Esophagus mucosa (tissue), 1 donor: ENCODE measurements around the gene PRKACA. TPM values are rescaled to one million over a fixed set of nuclear protein-coding genes. Genes with fewer than 3 reads are reported as not detected.

ENCODE experiments used
- ATAC-seq: fragments of 200-7000 bp; cut with Tn5 transposase; one replicate; pipeline ENCODE4 v1.9.1; 2020
- total RNA-seq: library from RNA; stranded (reverse); gene quantifications from one replicate; pipeline ENCODE4 v1.2.4, GENCODE V29; 2023
- donor health status: DM: yes; HTN: yes; CAD: no.

The PRKACA gene
- total RNA-seq: 45.2 TPM

- peak; percentile 95 for ATAC-seq
These were observed at the start of gene PRKACA for GRCh38 chr19:14117668-14118164. TSS of gene PRKACA (minus strand) at chr19:14117762. CDS start at chr19:14117547, 215 bp downstream.

GRCh38 chr19:14166999-14167575 is 49.5 kb upstream of the PRKACA start:
- no peak for ATAC-seq

DNA sequence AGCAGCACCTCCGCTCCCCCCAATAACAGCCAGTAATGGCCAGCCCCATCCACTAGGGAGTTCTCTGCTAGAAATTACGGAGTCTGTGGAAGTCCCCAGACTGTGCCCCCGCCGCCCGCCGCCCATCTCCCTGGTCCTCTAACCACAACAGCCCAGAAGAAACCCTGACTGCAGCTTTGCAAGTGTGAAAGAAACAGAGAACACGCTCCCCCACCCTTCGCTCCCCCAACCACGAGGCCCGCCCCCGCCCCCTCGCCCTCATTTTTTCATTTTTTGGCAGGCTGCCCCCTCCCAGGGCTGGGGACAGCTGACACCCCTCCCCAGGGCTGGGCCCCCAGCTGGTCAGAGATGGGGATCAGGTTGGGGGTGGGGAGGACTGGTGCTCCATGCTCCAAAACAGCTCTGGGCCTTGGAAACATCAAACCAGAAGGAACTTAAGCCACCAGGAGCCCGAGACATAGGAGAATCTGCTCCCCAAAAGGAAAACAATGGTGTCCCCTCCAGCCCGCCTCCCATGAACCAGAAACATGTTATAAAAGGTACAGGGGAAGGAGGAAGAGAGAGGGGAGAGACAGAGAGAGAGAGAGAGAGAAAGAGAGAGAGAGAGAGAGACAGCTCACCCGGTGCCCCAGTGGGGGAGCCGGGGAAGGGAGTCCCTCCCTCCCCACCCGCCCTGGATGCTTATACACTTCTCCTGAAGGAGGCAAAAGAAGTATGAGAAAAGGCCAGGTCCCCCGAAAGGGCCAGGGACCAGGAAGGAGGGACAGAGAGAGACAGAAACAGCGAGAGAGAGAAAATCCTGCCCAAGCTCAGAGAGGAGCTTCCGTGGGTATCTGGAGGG is 48.6 kb upstream of the PRKACA start:
- no peak for ATAC-seq

- no peak for ATAC-seq
These were observed 47.3 kb upstream of the PRKACA start for GRCh38 chr19:14164724-14165493.

GRCh38 chr19:14164082-14164481 is 46.5 kb upstream of the PRKACA start:
- no peak for ATAC-seq

GRCh38 chr19:14162871-14163297 is 45.3 kb upstream of the PRKACA start:
- no peak for ATAC-seq

GRCh38 chr19:14161305-14161704 is 43.7 kb upstream of the PRKACA start:
- no peak for ATAC-seq

DNA sequence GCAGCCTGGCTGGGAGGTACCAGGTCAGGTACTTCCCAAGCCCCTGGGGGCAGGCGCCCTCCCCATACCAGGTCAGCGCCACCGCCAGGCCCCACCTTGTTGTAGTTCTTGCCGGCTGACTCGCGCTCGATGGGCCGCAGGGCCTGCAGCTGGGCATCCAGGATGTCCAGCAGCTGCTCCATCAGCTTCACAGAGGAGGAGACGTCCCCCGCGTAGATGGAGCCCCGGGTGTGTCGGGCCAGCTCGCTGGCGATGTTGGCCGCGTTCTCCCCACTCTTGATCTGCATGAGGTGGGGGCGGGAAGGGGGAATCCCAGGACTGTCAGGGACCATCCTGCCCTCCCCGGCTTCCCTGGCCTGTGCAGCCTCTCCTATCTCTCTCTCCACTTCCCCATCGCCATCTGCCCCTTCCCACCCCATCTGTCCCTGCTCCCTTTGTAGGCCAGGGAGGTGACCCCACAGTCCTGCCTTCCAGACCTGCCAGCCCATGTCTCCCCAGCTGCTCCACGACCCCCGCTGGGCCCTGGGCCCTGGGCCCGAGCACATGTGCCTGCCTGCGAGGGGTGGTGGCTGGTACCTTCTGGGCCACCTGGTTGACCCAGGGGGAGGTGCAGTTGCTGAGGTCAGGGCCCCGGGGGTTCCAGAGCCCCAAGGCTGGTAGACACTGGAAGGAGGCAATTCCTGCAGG is 42.6 kb upstream of the PRKACA start:
- no peak for ATAC-seq

- no peak for ATAC-seq
These were observed 41.5 kb upstream of the PRKACA start for GRCh38 chr19:14159059-14159458.

DNA sequence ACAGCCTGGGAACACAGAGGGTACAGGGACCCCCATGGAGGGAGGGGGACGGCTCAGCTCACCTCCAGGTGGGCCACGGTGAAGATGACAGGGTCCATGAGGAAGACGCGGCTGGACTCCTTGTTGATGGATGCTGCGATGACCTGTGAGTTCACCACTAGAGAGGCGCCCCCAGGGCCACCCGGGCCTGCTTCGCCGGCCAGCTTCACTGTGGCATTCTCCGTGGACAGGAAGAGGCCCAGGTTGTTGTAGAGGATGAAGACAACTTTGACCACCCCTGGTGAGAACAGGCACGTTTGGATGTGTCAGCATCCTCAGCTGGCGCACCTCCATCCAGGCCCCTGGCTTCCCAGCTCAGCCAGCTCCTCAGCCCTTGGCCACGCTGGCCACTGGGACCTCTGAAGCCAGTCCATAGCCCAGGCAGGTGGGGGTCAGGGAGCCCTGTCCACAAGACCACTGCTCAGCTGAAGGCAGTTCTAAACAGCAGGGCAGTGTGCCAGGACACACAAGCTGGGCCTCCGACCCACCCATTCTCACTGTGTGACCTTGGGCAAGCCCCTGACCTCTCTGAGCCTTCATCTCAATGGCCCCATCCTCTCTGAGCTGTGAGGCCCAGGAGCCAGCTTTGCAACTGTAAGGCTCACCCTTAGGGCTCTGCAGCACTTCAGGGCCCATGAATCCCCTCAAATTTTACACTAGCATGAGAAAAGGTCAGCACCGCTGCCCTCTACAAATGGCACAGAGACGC is 40.9 kb upstream of the PRKACA start:
- ATAC-seq: no peak

GRCh38 chr19:14156971-14157717 is 39.6 kb upstream of the PRKACA start:
- ATAC-seq: no peak

GRCh38 chr19:14156122-14156521 is 38.6 kb upstream of the PRKACA start:
- no peak for ATAC-seq

- ATAC-seq: no peak
These were observed 37.8 kb upstream of the PRKACA start for GRCh38 chr19:14155371-14155770.

DNA sequence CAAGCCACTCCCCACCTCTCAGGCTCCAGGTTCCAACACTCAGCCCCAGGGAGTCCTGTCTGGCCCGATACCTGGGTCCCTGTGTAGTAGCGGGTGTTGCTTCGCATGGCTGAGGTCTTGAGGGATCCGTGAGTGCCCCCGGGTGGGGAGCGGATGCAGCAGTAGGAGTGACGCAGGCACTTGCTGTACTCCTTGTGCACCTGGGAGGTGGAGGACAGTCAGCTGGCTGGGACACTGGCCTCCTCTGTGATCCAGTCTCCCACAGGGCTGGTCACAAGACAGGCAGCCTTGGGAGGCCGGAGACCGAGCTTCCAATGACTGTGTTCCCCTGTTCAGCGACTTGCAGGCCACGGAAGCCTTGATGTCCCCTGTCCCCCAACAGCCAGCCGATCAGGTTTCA is 35.2 kb upstream of the PRKACA start:
- no peak for ATAC-seq

- ATAC-seq: no peak
These were observed 33.5 kb upstream of the PRKACA start for GRCh38 chr19:14150770-14151661.

DNA sequence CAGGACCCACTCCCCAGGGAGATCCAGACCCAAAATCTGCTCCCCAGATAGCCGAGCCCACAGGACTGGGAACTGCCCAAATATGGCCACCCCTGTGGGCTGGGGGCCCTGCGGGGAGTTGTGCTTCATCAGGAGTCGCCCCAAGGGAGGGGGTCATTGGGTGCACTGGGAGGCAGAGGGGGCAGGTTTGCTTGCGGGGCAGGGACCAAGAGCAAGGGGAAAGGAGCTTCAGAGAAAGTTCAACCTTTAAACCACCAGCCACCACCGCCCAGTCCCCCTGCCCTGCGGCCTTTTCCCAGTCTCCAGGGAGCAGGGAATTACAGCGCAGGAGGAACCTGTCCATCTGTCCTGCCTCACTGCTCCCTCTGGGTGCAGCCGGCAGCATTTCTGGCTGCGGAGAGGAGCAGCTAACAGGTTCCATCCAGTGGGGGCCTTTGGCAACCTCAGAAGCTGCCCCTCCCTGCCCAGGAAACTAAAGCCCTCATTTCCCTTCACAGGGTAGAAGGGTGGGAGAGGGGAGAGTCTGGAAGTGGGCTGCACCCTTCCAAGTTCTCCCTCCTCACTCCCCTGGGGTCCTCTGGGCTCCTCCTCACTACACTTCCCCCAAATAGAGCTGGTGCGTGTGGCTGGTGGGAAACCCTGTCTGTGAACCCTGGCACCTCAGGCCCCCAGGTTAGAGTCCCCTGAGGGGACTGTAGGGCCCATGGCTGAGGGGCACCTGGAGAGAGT is 32.6 kb upstream of the PRKACA start:
- ATAC-seq: no peak

- ATAC-seq: peak; percentile 59
These were observed 32.0 kb upstream of the PRKACA start for GRCh38 chr19:14149509-14149994.

GRCh38 chr19:14148751-14149410 is 31.3 kb upstream of the PRKACA start:
- peak; percentile 5 for ATAC-seq
